Measurements from ENCODE around the gene MARS1.

DNA sequence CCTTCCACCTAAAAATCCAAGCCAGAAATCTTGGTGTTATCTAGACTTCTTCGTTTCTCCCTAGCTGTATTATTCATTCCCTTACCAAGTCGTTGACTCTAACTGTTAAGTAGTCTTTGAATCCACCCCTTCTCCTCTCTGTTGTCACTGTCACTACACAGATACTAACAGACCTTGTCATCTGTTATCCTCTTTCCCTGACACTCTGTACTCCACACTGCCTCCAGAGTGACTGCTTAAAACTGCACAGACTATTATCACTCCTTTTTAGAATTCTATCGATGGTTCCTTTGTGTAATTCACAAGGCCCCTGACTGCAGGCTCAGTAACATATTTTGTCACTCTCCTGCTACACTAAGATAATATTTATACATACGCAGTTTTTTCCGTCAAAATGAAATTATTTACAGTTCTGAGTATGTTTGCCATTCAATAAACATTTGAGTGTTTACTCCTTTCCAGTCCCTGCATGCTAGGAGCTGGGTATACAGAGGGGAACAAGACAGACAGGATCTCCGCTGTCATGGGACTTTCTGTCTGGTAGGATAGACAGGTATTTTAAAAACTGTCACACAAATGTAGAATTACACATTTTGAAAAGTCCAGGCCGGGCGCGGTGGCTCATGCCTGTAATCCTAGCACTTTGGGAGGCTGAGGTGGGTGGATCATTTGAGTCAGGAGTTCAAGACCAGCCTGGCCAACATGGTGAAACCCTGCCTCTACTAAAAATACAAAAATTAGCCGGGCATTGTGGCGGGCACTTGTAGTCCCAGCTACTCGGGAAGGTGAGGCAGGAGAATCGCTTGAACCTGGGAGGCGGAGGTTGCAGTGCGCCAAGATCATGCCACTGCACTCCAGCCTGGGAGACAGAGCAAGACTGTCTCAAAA is 3.8 kb downstream of the MARS1 start:
- TF ChIP-seq, protein P1, sequence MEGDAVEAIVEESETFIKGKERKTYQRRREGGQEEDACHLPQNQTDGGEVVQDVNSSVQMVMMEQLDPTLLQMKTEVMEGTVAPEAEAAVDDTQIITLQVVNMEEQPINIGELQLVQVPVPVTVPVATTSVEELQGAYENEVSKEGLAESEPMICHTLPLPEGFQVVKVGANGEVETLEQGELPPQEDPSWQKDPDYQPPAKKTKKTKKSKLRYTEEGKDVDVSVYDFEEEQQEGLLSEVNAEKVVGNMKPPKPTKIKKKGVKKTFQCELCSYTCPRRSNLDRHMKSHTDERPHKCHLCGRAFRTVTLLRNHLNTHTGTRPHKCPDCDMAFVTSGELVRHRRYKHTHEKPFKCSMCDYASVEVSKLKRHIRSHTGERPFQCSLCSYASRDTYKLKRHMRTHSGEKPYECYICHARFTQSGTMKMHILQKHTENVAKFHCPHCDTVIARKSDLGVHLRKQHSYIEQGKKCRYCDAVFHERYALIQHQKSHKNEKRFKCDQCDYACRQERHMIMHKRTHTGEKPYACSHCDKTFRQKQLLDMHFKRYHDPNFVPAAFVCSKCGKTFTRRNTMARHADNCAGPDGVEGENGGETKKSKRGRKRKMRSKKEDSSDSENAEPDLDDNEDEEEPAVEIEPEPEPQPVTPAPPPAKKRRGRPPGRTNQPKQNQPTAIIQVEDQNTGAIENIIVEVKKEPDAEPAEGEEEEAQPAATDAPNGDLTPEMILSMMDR (tag by site-specific recombination; IDR thresholded peaks at IDR 0.05) = no peak
- TF ChIP-seq ZNF24 (tag by site-specific recombination; IDR thresholded peaks at IDR 0.05) (no peak), ZBTB8A (tag by site-specific recombination; IDR thresholded peaks at IDR 0.05) (no peak), KLF16 (tag by site-specific recombination; IDR thresholded peaks at IDR 0.05) (no peak), ZNF629 (tag by site-specific recombination; IDR thresholded peaks at IDR 0.05) (no peak)
- TF ChIP-seq, protein P2, sequence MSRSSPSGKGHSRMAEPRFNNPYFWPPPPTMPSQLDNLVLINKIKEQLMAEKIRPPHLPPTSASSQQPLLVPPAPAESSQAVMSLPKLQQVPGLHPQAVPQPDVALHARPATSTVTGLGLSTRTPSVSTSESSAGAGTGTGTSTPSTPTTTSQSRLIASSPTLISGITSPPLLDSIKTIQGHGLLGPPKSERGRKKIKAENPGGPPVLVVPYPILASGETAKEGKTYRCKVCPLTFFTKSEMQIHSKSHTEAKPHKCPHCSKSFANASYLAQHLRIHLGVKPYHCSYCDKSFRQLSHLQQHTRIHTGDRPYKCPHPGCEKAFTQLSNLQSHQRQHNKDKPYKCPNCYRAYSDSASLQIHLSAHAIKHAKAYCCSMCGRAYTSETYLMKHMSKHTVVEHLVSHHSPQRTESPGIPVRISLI (tag by site-specific recombination; IDR thresholded peaks at IDR 0.05) = no peak
